NCI-H2171 treated with DMSO at 0.1 percent for 48 hours (cell line): Measurements from ENCODE around the gene PSMB9.
"Not testable (repeated sequence)": the region's sequence is repeated elsewhere in the genome, so short reads cannot be mapped to it uniquely, and the experiment has no call there.

Experiments used
- DNase-seq: peaks from one replicate; lab custom pipeline; 2025; lab: John Stamatoyannopoulos, UW

Gene PSMB9

GRCh38 chr6:32862725-32863124 lies 8.7 kb downstream of the PSMB9 start:
- DNase-seq, result no peak

- DNase-seq, result no peak
Observed at GRCh38 chr6:32865724-32866443, 11.9 kb downstream of the PSMB9 start.

GRCh38 chr6:32867022-32867477 lies 13.1 kb downstream of the PSMB9 start:
- no peak for DNase-seq

GRCh38 chr6:32867554-32868256 lies 13.7 kb downstream of the PSMB9 start:
- no peak for DNase-seq

- peak; percentile 58 for DNase-seq
Observed at GRCh38 chr6:32868257-32868788, 14.3 kb downstream of the PSMB9 start.

GRCh38 chr6:32873947-32874346 lies 20.0 kb downstream of the PSMB9 start:
- DNase-seq, result not testable (repeated sequence)

- no peak for DNase-seq
Observed at GRCh38 chr6:32876603-32877002, 22.6 kb downstream of the PSMB9 start.

GRCh38 chr6:32879691-32880090 lies 25.7 kb downstream of the PSMB9 start:
- DNase-seq, result no peak

GRCh38 chr6:32880962-32881361 lies 27.0 kb downstream of the PSMB9 start:
- not testable (repeated sequence) for DNase-seq

GRCh38 chr6:32882879-32883250 lies 28.9 kb downstream of the PSMB9 start:
- no peak for DNase-seq

GRCh38 chr6:32883789-32884188 lies 29.8 kb downstream of the PSMB9 start:
- DNase-seq, result no peak

- DNase-seq, result peak; percentile 76
Observed at GRCh38 chr6:32885698-32886286, 31.8 kb downstream of the PSMB9 start.

- DNase-seq, result peak; percentile 57
Observed at GRCh38 chr6:32886681-32887383, 32.8 kb downstream of the PSMB9 start.

GRCh38 chr6:32887616-32888015 lies 33.6 kb downstream of the PSMB9 start:
- no peak for DNase-seq

- DNase-seq, result no peak
Observed at GRCh38 chr6:32888576-32888975, 34.6 kb downstream of the PSMB9 start.

- no peak for DNase-seq
Observed at GRCh38 chr6:32889533-32889932, 35.5 kb downstream of the PSMB9 start.

- no peak for DNase-seq
Observed at GRCh38 chr6:32890831-32891230, 36.8 kb downstream of the PSMB9 start.

- DNase-seq, result peak; percentile 96
Observed at GRCh38 chr6:32894085-32895005, 40.4 kb downstream of the PSMB9 start.

GRCh38 chr6:32895006-32895345 lies 41.0 kb downstream of the PSMB9 start:
- no peak for DNase-seq

- no peak for DNase-seq
Observed at GRCh38 chr6:32903952-32904351, 50.0 kb downstream of the PSMB9 start.

- DNase-seq, result no peak
Observed at GRCh38 chr6:32905078-32905477, 51.1 kb downstream of the PSMB9 start.
